Measurements from ENCODE around the gene P2RY12.

The P2RY12 gene

DNA sequence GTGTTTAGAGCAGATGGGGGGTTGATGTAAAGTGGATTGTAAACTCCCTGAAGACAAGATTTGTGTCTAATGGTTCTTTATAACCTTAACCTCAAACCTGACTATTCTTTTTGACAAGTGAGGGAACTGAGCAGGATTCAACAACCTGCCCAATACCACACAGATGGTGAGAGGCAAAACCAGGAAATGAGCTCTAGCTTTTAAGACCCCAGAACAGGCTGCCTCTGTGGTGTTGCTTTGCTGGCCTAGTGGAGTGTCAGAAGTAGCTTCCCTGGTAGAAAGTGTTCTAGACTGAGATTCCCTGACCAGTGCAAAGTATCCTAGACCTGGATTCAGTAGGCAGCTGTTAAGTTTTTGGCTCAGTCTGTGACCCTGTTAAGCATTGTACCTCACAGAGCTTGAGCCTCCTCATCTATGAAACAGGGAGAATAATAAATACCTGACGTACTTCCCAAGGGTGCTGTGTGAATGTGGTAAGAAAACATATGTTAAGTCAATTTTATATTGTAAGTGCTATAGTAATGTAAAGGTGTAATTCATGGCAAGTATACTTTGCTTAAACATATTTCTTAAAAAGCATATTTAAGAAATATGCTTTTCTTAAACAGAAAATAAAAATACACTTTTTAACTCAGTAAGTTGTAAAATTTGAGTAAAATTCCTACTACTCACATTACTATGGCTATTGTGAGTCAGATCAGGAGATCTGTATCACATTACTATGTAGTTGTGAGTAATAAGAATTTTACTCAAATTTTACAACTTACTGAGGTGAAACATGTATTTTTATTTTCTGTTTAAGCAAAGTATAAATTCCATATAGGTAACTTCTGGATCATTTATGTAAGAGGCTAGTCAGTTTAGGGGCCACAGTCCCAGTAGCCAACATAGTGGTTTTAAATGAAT lies 76.7 kb downstream of the P2RY12 start:
- no peaks in the 10 kb centered on the region for H3K9me3 ChIP-seq (ENCODE audit: control insufficient read depth, insufficient read depth, low read depth, low read length)
- no peak overlapping the region for H3K27ac ChIP-seq (ENCODE audit: extremely low read depth, low read depth, low read length)
- ChIA-PET POLR2A (no interaction called here), CTCF (interaction anchor here (1.1 to 3.2 kb wide), 2 partner anchors 19 to 140 kb away, joined by 3 to 8 read pairs; no protein-coding TSS in a partner anchor)
- no peaks in the 10 kb centered on the region for H3K36me3 ChIP-seq (ENCODE audit: control insufficient read depth in 2 of 2, insufficient read depth in 1 of 2, low read length in 2 of 2)
- H3K4me1 ChIP-seq (ENCODE audit: control insufficient read depth, insufficient read depth, low read length): no peaks in the 10 kb centered on the region
- H3K4me3 ChIP-seq (ENCODE audit: low read depth, low read length): no peak overlapping the region
- TF ChIP-seq ZBTB44 (tag by site-specific recombination; IDR thresholded peaks at IDR 0.05): no peak
- TF ChIP-seq, protein P1, sequence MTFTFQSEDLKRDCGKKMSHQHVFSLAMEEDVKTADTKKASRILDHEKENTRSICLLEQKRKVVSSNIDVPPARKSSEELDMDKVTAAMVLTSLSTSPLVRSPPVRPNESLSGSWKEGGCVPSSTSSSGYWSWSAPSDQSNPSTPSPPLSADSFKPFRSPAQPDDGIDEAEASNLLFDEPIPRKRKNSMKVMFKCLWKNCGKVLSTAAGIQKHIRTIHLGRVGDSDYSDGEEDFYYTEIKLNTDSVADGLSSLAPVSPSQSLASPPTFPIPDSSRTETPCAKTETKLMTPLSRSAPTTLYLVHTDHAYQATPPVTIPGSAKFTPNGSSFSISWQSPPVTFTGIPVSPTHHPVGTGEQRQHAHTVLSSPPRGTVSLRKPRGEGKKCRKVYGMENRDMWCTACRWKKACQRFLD (tag by site-specific recombination; IDR thresholded peaks at IDR 0.05): no peak
- TF ChIP-seq, protein P2, sequence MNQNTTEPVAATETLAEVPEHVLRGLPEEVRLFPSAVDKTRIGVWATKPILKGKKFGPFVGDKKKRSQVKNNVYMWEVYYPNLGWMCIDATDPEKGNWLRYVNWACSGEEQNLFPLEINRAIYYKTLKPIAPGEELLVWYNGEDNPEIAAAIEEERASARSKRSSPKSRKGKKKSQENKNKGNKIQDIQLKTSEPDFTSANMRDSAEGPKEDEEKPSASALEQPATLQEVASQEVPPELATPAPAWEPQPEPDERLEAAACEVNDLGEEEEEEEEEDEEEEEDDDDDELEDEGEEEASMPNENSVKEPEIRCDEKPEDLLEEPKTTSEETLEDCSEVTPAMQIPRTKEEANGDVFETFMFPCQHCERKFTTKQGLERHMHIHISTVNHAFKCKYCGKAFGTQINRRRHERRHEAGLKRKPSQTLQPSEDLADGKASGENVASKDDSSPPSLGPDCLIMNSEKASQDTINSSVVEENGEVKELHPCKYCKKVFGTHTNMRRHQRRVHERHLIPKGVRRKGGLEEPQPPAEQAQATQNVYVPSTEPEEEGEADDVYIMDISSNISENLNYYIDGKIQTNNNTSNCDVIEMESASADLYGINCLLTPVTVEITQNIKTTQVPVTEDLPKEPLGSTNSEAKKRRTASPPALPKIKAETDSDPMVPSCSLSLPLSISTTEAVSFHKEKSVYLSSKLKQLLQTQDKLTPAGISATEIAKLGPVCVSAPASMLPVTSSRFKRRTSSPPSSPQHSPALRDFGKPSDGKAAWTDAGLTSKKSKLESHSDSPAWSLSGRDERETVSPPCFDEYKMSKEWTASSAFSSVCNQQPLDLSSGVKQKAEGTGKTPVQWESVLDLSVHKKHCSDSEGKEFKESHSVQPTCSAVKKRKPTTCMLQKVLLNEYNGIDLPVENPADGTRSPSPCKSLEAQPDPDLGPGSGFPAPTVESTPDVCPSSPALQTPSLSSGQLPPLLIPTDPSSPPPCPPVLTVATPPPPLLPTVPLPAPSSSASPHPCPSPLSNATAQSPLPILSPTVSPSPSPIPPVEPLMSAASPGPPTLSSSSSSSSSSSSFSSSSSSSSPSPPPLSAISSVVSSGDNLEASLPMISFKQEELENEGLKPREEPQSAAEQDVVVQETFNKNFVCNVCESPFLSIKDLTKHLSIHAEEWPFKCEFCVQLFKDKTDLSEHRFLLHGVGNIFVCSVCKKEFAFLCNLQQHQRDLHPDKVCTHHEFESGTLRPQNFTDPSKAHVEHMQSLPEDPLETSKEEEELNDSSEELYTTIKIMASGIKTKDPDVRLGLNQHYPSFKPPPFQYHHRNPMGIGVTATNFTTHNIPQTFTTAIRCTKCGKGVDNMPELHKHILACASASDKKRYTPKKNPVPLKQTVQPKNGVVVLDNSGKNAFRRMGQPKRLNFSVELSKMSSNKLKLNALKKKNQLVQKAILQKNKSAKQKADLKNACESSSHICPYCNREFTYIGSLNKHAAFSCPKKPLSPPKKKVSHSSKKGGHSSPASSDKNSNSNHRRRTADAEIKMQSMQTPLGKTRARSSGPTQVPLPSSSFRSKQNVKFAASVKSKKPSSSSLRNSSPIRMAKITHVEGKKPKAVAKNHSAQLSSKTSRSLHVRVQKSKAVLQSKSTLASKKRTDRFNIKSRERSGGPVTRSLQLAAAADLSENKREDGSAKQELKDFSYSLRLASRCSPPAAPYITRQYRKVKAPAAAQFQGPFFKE (tag by site-specific recombination; IDR thresholded peaks at IDR 0.05; ENCODE audit: borderline replicate concordance): no peak
- TF ChIP-seq ZNF473 (tag by site-specific recombination; IDR thresholded peaks at IDR 0.05): no peak
- TF ChIP-seq ZNF311 (tag by site-specific recombination; IDR thresholded peaks at IDR 0.05; ENCODE audit: borderline replicate concordance): no peak
- no peak for TF ChIP-seq ZNF530 (tag by site-specific recombination; IDR thresholded peaks at IDR 0.05; ENCODE audit: low read depth)
- TF ChIP-seq ZNF426 (tag by site-specific recombination; IDR thresholded peaks at IDR 0.05): no peak
- TF ChIP-seq, protein P3, sequence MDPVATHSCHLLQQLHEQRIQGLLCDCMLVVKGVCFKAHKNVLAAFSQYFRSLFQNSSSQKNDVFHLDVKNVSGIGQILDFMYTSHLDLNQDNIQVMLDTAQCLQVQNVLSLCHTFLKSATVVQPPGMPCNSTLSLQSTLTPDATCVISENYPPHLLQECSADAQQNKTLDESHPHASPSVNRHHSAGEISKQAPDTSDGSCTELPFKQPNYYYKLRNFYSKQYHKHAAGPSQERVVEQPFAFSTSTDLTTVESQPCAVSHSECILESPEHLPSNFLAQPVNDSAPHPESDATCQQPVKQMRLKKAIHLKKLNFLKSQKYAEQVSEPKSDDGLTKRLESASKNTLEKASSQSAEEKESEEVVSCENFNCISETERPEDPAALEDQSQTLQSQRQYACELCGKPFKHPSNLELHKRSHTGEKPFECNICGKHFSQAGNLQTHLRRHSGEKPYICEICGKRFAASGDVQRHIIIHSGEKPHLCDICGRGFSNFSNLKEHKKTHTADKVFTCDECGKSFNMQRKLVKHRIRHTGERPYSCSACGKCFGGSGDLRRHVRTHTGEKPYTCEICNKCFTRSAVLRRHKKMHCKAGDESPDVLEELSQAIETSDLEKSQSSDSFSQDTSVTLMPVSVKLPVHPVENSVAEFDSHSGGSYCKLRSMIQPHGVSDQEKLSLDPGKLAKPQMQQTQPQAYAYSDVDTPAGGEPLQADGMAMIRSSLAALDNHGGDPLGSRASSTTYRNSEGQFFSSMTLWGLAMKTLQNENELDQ (tag by site-specific recombination; IDR thresholded peaks at IDR 0.05; ENCODE audit: low read depth): no peak
- TF ChIP-seq ZNF558 (tag by site-specific recombination; IDR thresholded peaks at IDR 0.05): no peak
- no peak for TF ChIP-seq ZNF16 (tag by site-specific recombination; IDR thresholded peaks at IDR 0.05; ENCODE audit: low read depth)
- no peak for TF ChIP-seq ZSCAN4 (tag by site-specific recombination; IDR thresholded peaks at IDR 0.05)
- no peak for TF ChIP-seq ZNF366 (tag by site-specific recombination; conservative IDR thresholded peaks at IDR 0.05)
- TF ChIP-seq, protein P4, sequence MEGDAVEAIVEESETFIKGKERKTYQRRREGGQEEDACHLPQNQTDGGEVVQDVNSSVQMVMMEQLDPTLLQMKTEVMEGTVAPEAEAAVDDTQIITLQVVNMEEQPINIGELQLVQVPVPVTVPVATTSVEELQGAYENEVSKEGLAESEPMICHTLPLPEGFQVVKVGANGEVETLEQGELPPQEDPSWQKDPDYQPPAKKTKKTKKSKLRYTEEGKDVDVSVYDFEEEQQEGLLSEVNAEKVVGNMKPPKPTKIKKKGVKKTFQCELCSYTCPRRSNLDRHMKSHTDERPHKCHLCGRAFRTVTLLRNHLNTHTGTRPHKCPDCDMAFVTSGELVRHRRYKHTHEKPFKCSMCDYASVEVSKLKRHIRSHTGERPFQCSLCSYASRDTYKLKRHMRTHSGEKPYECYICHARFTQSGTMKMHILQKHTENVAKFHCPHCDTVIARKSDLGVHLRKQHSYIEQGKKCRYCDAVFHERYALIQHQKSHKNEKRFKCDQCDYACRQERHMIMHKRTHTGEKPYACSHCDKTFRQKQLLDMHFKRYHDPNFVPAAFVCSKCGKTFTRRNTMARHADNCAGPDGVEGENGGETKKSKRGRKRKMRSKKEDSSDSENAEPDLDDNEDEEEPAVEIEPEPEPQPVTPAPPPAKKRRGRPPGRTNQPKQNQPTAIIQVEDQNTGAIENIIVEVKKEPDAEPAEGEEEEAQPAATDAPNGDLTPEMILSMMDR (tag by site-specific recombination; IDR thresholded peaks at IDR 0.05): no peak
- TF ChIP-seq ZBTB26 (tag by site-specific recombination; optimal IDR thresholded peaks at IDR 0.05): no peak
- no peak for TF ChIP-seq MZF1 (tag by site-specific recombination; IDR thresholded peaks at IDR 0.05; ENCODE audit: borderline replicate concordance)
- TF ChIP-seq ZNF169 (tag by site-specific recombination; IDR thresholded peaks at IDR 0.05): no peak
- TF ChIP-seq ZSCAN5A (tag by site-specific recombination; IDR thresholded peaks at IDR 0.05): no peak

Data from HEK293 (cell line).